Sigmoid colon (tissue), 4 donors: ENCODE data around the gene OVCA2.

ENCODE experiments used
- CTCF ChIP-seq, 4 experiments: fragments of 450-650 bp in 3 of 4; fragments of 200-600 bp in 1 of 4; IDR thresholded peaks; one replicate each; pipeline ENCODE4 v1.5.1; 2016 to 2019; ENCODE audit warnings: antibody characterized with exemption in 4 of 4, mild to moderate bottlenecking in 3 of 4, moderate library complexity in 2 of 4
- POLR2A ChIP-seq, 2 donors: fragments of 450-650 bp; IDR thresholded peaks; one replicate each; pipeline ENCODE4 v1.6.1; 2016; ENCODE audit warnings: antibody characterized with exemption in 2 of 2, mild to moderate bottlenecking in 2 of 2, moderate library complexity in 2 of 2
- POLR2AphosphoS5 ChIP-seq, 4 donors: sonication (generic); formaldehyde crosslinking; IDR thresholded peaks; one replicate each; pipeline ENCODE4 v1.6.1; 2017; ENCODE audit warnings: antibody characterized with exemption in 4 of 4

DNA sequence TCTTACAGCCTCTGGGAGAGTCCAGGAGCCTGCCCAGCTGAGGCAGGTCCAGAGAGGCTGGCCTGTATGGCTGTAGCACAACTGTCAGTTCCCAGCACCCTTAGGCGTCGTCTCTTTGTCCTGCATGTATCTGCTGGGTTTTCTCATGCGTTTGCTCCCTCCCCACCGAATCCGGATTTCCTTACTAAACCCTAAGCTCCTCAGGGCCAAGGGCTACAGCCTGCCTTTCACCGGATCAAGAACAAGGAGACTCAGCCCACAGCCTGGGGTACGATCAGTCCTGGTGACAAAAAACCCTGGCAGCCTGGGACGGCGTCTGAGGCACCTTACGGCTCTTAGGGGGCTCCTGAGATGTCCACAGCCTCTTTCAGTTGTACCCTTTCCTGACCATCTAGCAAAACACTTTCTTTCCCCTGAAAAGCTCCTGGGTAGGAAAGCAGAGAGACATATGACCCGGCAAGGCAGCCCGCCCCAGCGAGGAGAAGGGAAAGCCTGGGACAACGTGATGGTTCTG is 25.3 kb downstream of the OVCA2 start:
- TF ChIP-seq POLR2AphosphoS5 (IDR thresholded peaks at IDR 0.05): no peak
- no peak for TF ChIP-seq POLR2A (IDR thresholded peaks at IDR 0.05)
- no peak for TF ChIP-seq CTCF (IDR thresholded peaks at IDR 0.05)
